GM19328 (cell line): ENCODE data around the gene TMEM222.

ENCODE experiments used
- ATAC-seq: cut with Tn5 transposase; IDR thresholded peaks from one replicate; pipeline ENCODE4 v1.9.1; 2021; ENCODE audit warnings: mild to moderate bottlenecking, moderate library complexity; ENCODE audit not compliant: unreplicated experiment

Gene TMEM222

DNA sequence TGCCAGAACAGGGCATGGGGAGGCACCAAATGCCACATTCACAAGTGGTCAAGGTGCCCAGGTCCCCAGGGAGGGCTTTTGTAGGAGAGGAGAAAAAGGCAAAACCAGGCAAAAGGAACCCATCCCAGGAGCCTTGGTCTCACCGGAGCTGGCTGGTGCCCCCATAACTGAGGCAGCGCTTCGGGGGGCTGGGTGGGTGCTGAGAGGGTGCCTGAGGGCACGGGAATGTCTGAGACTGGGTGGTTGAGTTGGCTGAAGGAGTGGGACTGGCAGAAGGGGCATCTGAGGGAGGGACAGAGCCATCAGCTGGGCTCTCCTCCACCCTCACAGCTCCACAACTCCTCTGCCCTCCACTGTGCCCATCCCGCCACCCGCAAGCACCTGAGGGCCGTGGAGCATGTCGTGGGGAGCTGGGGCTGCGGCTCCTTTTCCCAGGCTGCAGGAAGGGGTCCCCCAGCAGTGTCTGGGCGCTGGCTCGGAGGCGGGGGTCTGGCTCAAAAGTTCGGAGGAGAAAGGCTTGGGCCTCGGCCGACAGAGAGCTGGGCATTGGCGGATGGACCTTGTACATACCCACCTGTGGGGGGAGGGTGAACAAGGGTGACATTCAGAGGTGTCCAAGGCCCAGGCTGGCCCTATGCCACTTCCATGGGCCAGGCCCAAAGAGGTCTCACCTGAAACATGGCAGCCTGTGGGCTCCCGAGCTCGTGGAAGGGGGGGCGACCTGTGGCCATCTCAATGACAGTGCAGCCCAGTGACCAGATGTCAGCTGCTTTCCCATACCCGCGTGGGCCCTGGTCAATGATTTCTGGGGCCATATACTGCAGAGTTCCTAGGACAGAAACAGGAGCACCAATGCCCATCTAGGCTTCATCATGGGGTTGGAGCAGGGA is 36.3 kb downstream of the TMEM222 start:
- ATAC-seq: no peak

DNA sequence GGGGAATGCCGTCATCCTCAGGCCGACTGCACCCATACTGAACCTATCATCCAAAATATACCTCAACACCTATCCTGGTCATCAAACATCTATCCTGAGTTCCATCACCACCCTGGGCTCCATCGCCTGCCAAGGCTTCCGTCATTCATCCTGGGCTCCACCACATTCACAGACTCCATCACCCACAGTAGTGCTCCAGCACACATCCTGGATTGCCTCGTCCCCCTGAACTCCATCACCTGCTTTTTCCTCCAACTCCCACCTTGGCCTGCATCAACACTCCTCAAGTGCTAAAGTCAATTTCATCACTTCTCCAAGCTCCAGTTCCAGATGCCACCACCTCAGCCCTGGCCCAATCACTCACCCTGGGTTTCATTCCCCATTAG is 37.0 kb downstream of the TMEM222 start:
- ATAC-seq: no peak

DNA sequence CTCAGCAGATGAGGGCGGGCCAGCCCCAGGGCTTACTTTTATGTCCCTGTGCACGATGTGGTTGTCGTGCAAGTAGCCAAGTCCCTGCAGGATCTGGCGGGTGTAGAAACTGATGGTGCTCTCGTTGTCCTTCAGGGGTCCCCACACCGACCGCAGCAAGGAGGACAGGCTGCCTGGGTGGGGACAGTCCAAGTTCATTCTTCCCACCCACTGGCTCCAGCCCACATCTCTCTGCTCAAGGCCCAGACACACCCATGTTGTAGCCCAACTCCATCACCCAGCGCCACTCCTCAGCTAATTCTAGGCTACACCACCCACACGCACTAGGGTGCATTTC is 37.8 kb downstream of the TMEM222 start:
- no peak for ATAC-seq

DNA sequence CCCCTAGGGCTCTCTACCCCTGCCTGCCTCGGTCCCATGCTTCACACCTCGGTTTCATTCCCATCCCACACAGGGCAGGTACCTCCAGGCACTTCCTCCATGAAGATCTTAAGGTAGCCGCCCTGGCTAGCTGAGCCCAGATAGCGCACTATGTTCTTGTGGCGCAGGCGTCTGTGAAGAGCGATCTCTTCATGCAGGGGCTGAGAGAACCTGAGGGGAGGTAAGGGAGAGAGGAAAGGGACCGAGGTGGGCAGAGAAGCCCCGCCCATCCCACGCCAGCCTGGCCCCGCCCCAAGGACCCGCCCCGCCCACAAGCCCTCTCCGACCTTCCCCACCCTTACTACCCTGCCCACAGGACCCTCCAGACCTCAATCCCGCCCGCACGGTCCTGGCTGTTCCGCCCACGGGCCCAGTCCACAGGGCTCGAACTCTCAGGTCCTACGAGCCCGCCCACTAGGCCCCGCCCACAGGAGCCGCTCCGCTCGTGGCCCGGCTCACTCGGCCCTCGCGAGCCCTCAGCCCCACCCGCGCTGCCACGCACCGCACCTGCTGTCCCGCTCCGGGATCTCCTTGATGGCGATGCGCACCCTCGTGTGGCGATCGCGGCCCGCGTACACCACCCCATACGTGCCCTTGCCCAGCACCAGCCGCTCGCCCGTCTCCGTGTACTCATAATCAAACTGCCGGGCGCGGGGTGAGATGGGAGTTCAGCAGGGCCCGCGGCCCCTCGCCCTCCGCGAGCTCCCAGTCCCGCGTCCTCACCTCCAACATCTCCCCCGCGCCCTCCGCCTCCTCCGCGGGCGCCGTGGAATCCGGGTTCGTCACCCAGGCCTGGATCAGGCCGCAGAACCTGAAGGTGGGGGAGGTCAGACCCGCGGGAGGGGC is 38.4 kb downstream of the TMEM222 start:
- no peak for ATAC-seq

DNA sequence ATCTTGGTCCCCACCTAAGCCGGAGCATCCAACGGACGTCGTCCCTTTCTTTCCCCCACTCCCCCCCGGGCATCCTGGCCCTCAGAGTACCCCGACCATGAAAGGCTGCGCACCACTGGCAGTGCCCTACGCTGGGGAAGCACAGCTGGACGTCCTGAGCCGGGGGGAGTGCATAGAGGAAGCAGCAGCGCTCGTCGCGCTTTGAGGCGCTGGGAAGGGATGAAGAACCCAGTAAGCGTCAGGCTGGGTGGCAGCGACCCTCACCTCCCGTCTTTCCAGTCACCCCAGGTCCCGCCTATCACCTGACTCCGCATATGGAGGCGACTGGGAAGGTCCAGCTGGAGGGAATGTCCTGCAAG is 39.1 kb downstream of the TMEM222 start:
- no peak for ATAC-seq

DNA sequence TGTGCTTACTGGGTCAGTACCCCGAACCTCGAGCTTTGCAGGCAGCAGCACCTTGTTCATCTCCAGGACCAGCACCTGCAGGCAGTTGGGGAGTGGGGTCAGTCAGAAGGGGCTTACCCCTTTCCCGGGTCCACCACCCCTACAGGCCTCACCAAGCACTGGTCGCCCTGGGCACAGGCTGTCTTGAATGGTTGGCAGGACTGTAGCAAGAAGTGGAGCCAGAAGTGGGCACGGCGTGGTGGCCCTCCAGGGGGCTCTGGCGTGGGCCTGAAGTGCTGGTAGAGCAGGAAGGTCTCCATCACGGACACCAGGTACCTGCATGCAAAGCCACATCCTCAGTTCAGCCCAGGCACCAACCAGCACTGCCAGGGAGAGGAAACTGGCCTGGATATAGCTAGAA is 39.6 kb downstream of the TMEM222 start:
- ATAC-seq: no peak

DNA sequence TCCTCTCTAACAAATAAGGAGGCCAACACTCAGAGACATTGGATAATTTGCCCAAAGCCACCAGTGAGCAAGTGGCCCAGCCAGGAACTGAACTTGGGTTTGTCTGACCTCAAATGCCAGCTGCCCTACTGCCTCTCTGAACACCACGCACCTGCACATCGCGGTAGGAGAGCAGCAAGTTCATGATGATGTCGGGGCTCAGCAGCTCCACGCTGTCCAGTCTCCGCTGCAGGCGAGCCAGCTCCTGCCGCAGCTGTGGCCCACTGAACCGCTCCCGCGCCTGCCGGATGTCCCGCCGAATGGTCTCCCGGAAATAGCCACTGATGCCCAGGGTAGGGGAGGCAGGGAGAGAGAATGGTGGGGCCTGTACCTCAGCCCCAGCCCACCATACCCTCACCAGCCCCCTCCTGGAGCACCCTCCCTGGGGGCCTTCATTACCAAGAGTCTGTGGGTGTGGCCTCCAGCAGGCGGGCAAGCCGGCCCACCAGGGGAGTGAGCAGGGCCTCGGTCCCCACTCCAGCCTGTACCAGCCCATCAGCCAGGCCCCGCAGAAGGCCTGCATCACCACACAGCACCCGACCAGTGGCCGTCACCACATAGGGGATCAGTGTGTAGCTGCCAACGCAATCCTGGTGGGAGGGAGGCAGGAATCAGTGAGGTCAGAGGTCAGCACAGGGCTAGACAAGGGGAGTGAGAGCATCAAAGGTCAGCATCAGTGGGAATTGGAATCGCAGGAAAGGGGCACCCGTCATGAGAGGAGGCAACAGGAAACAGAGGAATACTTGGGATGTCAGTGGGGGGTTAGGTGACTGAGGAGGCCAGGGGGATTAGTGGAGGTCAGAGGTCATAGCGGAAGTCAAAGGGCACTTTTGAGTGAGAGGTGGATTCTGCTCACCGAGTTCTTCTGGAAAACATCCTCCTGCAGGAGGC is 42.1 kb downstream of the TMEM222 start:
- no peak for ATAC-seq

DNA sequence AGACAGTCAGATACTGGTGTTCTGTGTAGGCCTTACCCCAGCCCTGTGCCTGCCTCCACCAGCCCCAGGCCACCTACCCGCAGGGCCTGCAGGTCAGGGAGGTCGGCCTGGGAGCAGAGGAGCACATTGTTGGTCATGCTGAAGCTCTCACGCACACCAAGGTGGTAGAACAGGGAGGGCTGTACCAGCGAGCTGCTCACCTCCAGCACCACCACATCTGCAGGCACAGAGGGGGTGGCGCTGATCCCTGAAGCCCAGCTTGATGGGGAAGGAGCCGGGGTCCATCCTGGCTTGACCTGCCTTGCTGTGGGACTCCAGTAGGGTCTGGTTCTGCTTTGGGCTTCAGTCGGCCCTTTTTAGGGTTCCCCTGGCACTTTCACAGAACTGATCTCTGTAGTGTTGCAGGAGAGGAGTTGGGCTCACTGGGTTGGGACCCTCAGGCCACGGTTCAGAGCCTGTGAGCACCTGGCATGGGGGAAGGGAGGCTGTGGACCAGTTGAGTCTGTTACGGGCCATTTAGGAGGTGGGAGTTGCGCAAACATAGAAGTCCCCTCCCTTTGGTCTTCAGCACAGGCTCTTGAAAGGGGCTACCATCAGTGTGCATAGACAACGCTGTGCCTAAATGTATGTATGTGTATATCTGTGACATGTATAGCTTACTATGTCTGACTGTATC is 42.9 kb downstream of the TMEM222 start:
- ATAC-seq: no peak

DNA sequence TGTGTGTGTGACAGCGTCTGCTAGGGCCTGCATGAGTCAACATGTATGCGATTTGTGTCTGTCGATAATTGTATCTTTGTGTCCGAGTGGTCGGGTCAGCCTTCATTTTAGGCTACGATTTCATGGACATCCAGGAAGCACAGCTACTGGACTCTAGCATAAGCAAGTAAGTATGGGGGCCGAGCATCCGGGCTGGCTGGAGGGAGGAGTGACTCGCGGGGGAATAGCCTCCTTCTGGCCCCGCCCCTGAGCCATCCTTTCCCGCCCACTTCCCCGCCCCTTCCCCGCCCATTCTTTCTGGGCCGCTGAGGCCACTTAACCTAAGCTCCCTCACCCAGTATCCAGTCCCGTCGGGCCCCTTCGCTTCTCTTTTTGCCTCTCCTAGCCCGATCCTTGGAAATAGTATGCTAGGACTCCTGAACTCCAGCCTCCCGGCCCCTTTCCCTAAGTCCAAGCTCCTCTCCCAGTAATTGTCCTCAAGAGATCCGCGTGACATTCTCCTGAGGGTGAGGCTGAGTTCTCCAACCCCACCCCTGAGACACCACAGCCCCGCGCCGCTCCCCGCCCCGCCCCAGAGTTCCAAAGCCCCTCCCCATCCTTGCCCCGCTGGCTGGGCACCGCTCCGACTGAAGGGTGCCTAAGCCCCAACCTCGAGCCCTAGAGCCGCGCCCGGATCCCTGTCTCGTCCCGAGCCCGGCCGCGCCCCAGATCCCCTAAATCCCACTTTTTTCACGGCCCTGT is 43.6 kb downstream of the TMEM222 start:
- no peak for ATAC-seq

DNA sequence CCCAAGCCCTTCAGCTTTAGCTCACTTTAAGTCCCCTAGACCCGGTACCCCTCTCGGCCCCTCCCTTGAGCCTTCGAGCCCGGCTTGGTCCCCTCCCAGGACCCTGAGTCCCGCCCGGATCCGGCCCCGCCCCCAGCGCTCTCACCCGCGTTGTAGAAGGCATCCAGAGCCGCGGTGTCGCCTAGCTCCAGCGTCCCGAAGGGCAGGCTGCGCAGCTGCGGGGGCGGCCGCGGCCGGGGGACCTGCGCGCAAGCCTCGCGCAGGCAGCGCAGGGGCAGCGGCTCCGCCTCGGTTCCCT is 44.1 kb downstream of the TMEM222 start:
- no peak for ATAC-seq

DNA sequence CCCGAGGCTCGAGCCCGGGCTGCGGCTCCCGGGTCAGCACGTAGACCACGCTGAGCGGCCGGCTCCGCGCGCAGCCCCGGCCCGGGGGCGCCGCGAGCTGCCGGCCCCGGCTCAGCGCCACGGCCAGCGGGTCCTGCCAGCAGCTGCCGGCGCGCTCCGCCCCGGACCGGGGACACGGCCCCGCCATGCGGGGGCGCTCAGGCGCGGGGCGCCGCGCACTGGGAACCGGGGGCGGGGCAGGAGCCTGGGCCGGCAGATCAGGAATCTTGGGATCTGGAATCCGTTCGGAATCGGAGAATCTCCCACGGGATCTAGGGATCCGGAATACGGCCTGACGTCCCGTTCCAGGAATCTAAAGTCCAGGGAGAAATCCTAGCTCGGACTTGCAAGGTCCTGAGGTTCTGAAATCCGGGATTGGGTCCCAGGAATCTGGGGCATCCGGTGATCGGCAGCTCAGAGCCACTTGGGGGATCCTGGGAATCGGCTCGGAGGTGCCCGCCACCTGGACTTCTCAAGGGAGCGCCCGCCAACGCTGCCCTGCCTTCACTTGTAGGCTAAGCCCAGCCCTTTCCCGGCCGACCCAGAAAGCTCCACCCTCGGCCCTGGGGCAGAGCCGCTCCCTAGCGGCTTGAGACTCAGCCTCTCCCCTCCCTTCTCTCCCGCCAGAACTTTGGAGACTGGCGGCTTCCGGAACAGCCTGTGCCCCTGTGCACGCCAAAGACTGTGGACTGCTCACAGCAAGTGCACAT is 44.6 kb downstream of the TMEM222 start, which contains the start of gene MAP3K6:
TSS of gene MAP3K6 (minus strand) at position 551 of the 749 bp plus-strand sequence. CDS start at position 187, 364 bp downstream.
- no peak for ATAC-seq

DNA sequence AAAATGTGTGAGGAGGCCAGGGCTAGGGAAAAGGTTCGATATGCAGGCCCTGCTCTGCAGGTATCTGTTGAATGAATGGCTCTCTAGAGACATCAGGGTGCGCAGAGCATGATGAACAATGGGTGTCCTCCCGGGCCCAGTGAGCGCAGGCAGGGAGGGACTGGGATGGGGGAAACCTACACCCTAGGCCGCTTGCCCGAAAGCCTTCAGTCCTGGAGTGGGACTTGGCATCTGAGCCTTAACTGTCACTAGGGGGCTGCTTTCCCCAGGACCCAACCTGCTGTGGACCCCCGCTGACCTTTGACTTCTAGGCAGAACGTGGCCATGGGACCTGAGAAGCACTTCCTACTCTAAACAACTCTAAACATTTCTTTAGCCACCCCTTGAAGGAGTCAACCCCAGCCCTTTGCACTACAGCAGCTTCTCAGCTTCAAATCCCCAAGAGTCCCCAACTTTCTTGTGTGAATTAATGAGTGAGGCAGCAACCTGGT is 45.2 kb downstream of the TMEM222 start:
- ATAC-seq: no peak

DNA sequence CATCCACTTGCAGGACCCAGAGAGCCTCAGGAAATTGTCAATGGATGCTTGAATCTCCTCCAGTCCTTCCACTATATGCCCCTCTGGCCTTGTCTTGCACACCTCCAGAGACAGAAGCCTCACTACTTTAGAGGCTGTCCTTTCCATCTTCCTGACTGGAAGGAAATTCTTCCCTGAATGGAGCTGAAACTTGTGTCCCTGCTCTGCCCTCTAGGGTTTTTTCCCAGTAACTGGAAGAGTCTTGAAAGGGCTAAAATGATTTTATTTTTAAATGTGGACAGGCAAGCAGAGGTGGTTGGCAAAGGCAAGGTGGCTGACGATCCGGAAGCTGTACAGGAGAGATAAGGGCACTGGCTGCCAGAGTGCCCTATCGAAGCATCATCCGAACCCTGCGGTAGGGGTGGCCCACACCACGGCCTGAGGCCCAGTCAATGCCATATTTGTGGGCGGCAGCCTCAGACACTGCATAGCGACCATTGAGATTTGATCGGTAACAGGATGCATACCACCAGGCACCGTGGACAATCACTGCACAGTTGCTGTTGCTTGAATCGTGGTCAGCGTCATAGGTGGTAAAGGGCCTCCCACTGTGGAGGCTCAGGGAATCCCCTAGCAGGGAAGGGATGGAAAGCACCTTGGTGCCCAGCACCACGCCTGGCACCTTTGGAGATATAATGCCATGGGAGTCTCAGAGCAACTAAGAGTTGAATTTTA is 47.1 kb downstream of the TMEM222 start:
- ATAC-seq: no peak

DNA sequence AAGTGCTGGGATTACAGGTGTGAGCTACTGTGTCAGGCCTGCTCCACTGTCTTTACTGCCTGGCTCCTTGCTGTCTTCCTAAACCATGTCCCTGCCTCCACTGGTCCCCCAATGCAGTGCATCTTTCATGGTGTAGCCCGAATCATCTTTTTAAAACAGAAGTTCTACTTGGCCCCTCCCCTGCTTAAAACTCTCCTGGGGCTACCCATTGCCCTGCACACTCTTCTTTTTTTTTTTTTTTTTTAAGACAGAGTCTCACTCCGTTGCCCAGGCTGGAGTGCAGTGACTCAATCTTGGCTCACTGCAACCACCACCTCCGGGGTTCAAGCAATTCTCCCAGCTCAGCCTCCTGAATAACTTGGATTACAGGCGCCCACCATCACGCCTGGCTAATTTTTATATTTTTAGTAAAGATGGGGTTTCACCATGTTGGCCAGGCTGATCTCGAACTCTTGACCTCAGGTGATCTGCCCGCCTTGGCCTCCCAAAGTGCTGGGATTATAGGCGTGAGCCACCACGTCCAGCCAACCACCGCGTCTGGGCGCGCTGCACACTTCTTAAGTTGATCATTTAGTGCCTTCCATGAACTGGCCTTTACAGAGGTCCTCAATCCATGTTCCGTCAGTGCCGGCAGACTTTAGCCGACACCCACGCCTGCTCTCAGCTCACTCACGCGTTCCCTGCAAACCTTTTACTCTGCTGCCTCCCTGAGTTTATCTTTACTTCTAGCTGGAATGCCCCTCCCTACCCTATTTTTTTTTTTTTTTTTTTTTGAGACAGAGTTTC is 50.3 kb downstream of the TMEM222 start:
- ATAC-seq: no peak

DNA sequence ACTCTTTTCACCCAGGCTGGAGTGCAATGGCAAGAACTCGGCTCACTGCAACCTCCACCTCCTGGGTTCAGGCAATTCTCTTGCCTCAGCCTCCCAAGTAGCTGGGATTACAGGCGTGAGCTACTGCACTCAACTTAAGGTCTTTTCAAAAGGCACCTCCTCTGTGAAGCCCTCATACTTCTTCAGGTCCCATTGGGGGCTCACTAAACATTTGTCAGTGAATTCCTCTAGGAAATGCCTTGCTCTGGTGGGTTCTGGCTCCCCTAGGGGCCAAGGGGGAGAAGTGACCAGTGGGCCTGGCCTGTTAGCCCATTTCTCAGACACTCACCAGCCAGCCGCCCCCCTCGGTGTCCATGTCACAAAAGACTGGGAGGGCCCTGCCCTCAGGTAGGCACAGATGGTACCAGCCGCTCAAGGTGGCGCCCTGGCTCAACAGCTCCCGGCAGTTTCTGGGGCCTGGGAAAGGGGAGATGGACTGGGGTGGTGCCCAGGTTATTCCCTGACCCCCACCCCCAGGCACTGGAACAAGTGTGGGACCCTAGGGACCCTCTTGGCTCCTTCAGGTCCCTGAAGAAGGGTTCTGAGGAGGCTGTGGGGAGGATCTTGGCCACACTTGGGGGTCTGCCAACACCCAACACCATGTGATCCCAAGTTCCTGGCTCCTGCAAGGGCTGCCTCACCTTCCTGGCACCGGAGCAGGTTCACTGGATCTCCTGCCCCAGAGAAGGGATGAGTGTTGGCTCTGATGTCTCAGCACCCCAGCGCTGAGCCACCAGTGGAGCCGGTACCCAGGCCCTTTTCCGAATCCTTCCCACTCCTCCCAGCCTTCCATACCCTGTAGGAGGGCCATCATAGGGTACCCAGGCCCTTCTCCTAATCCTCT is 51.1 kb downstream of the TMEM222 start:
- ATAC-seq: no peak

DNA sequence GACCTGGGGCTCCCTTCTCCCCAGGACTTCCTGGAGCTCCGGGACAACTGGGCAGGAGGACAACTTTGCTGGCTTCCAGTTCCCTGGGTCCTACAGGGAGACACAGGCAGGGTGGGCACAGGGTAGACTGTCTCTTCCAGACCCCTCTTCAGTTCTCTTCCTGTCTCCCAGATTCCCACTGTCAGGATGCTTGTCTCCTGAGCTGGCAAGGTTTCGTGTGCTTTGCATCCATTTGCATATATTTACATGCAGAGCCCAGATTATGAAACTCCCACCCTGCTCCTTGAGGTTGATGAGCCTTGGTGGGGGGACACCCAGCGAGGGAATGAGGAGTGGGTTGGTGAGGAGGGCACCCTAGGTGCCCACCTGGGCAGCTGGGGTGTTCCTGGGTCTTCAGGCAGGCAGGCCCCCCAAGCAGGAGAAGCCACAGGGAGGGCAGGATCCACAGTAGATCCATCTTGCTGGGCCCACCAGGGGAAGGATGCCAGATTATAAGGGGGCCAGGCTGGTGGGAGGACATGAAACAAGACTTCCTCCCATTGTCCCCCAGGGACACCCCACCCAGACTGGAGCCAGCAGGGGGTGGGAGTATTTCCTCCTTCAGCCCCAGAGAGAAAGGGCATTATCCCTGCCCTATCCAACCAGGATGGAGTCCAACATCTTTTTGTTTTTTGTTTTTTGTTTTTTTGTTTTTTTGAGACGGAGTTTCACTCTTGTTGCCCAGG is 52.6 kb downstream of the TMEM222 start, which contains the start of gene FCN3:
TSS of gene FCN3 (minus strand) at position 463 of the 725 bp plus-strand sequence. CDS start at position 457, 6 bp downstream.
- ATAC-seq: no peak
